K562 (cell line): ENCODE results near the gene CACNG8. TPM values are rescaled to one million over a fixed set of nuclear protein-coding genes. Genes with fewer than 3 reads are reported as not detected.

Experiments used
- BMI1 ChIP-seq: fragments of 150-350 bp; IDR thresholded peaks from 2 replicates; pipeline ENCODE4 v1.6.1; 2014; ENCODE audit warnings: low read length
- CREB3L1 ChIP-seq: fragments of 450-650 bp; IDR thresholded peaks from 2 replicates; pipeline ENCODE4 v1.6.1; 2014; ENCODE audit warnings: low read depth, mild to moderate bottlenecking, moderate library complexity, borderline replicate concordance
- E2F6 ChIP-seq, 2 experiments: IDR thresholded peaks; 2 replicates each; pipeline ENCODE4 v1.6.1; 2011; ENCODE audit warnings: borderline replicate concordance in 1 of 2, control low read depth in 1 of 2, low read depth in 1 of 2, low read length in 1 of 2, mild to moderate bottlenecking in 1 of 2, mixed read lengths in 1 of 2, moderate library complexity in 1 of 2; ENCODE audit not compliant: insufficient read depth in 1 of 2, insufficient read length in 1 of 2, poor library complexity in 1 of 2, severe bottlenecking in 1 of 2; ENCODE audit errors: extremely low read depth in 1 of 2
- EHMT2 ChIP-seq: fragments of 450-650 bp; IDR thresholded peaks from 2 replicates; pipeline ENCODE4 v1.6.1; 2018; ENCODE audit warnings: antibody characterized with exemption
- ELF1 ChIP-seq: fragments of 200-800 bp; sonication (Bioruptor generic); IDR thresholded peaks from 2 replicates; pipeline ENCODE4 v1.6.1; 2016; ENCODE audit warnings: missing genetic modification characterization, missing compliant biosample characterization
- ESRRA ChIP-seq: fragments of 450-650 bp; IDR thresholded peaks from 2 replicates; pipeline ENCODE4 v1.6.1; 2014; ENCODE audit warnings: low read depth, mild to moderate bottlenecking, moderate library complexity, borderline replicate concordance
- MBD2 ChIP-seq: sonication (generic); IDR thresholded peaks from 2 replicates; pipeline ENCODE4 v1.6.1; 2016; ENCODE audit warnings: low read depth, borderline replicate concordance
- MGA ChIP-seq: fragments of 450-650 bp; IDR thresholded peaks from 2 replicates; pipeline ENCODE4 v1.6.1; 2016; ENCODE audit warnings: mild to moderate bottlenecking, moderate library complexity
- NCOA4 ChIP-seq: fragments of 450-650 bp; IDR thresholded peaks from 2 replicates; pipeline ENCODE4 v1.6.1; 2018; ENCODE audit warnings: mild to moderate bottlenecking; ENCODE audit not compliant: partially characterized antibody
- NR2C1 ChIP-seq, 2 experiments: fragments of 450-650 bp; IDR thresholded peaks; 2 replicates each; pipeline ENCODE4 v1.6.1; 2017; ENCODE audit warnings: mild to moderate bottlenecking in 2 of 2, antibody characterized with exemption in 1 of 2, inconsistent platforms in 1 of 2, missing compliant biosample characterization in 1 of 2, missing genetic modification characterization in 1 of 2
- SIX5 ChIP-seq, 2 experiments: IDR thresholded peaks; 2 replicates each; pipeline ENCODE4 v1.6.1; 2011; ENCODE audit warnings: low read length in 2 of 2, borderline replicate concordance in 1 of 2, low read depth in 1 of 2, mild to moderate bottlenecking in 1 of 2, moderate library complexity in 1 of 2; ENCODE audit not compliant: insufficient read depth in 1 of 2
- ZKSCAN8 ChIP-seq: fragments of 200-800 bp; sonication (Bioruptor generic); IDR thresholded peaks from 2 replicates; pipeline ENCODE4 v1.6.1; 2016; ENCODE audit warnings: missing genetic modification characterization, missing compliant biosample characterization
- ZNF197 ChIP-seq: fragments of 200-800 bp; sonication (Bioruptor generic); IDR thresholded peaks from 2 replicates; pipeline ENCODE4 v1.6.1; 2016; ENCODE audit warnings: low read depth, missing genetic modification characterization, missing compliant biosample characterization
- polyA plus RNA-seq, 8 experiments: library from polyadenylated mRNA; depleted of rRNA in 4 of 8; stranded (reverse) in 5 of 8; unstranded in 3 of 8; fragments of >200 nt; fragmentation: Nextera tagmentation in 2 of 8; fragmentation: Illumina TruSeq in 1 of 8; extraction: Ambion mirVana in 2 of 8; extraction: Trizol in 1 of 8; gene quantifications; 2 replicates each; pipeline versions ENCODE4 v1.2.1 to v1.2.3, GENCODE V29; 2011 to 2014; ENCODE audit warnings: inconsistent platforms in 1 of 8, missing spikeins in 1 of 8
- total RNA-seq, 7 experiments: library from RNA; depleted of rRNA in 6 of 7; stranded (reverse); fragments of >200 nt in 6 of 7; fragmentation: Illumina TruSeq in 2 of 7; extraction: Trizol in 2 of 7; gene quantifications; 2 replicates each; pipeline versions ENCODE4 v1.2.1 to v1.2.3, GENCODE V29; 2011 to 2021; ENCODE audit warnings: low replicate concordance in 1 of 7

Gene CACNG8
- total and polyA plus RNA-seq, 9 of the 15 experiments (the other 6 are each of a cell fraction or from before 2014, with no cell fraction given), result 0.02 to 0.05 TPM; not detected in 7

DNA sequence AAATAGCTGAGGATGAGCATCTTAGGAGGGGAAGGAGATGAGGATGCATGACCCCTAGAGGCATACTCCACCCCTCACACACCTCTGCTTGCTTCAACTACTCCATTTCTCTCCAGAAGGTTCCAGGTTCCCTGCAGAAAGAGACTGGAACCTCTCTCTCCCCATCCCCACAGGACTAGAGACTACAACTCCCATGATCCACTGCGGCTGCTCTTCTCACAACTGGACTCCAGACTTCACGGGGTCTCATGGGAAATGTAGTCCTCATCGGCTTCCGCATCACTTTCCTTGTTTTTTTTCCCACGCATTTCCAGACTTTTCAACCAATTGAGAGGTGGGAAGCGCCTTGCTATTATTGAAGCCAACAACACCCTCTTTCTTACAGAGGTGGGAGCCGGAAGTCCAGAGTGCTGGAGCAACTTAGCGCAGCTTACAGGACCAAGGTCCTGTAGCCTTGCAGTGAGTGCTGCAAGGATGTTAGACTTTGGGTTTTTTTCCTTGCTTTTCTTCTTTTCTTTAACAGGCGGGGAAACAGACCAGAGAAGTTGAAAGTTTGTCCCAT is 14.8 kb downstream of the CACNG8 start (continued):
- TF ChIP-seq MGA, result no peak
- TF ChIP-seq SIX5 (IDR thresholded peaks at IDR 0.05; ENCODE audit: borderline replicate concordance in 1 of 2, insufficient read depth in 1 of 2, low read depth in 1 of 2, low read length in 2 of 2), result peak; percentile 95 to 96
- no peak for TF ChIP-seq BMI1
- no peak for TF ChIP-seq ZKSCAN8 (CRISPR knock-in tag)
- no peak for TF ChIP-seq NCOA4
- TF ChIP-seq EHMT2, result no peak
- no peak for TF ChIP-seq ESRRA
- TF ChIP-seq MBD2, result peak; percentile 63; the same call in 1 of the 2 replicates
- TF ChIP-seq E2F6 (IDR thresholded peaks at IDR 0.05; ENCODE audit: borderline replicate concordance in 1 of 2, extremely low read depth in 1 of 2, insufficient read depth in 1 of 2, insufficient read length in 1 of 2, low read depth in 1 of 2, low read length in 1 of 2, poor library complexity in 1 of 2, severe bottlenecking in 1 of 2), result no peak
- TF ChIP-seq ELF1 (tag), result peak; percentile 83
- TF ChIP-seq CREB3L1, result peak; percentile 71; the same call in 1 of the 2 replicates
- peak; percentile 69; the same call in 1 of the 2 replicates for TF ChIP-seq ZNF197 (CRISPR knock-in tag)
- no peak for TF ChIP-seq NR2C1 (IDR thresholded peaks at IDR 0.05)
- 0 out of 2 replicates have a peak, but pooled peaks have one; percentile 24 for TF ChIP-seq NR2C1 (tag; IDR thresholded peaks at IDR 0.05)
